IPS-20b (cell line): Measurements from ENCODE around the gene PCBP4.
"Not testable (repeated sequence)": the region's sequence is repeated elsewhere in the genome, so short reads cannot be mapped to it uniquely, and the experiment has no call there.

ENCODE experiments used
- H3K27ac ChIP-seq: one replicate; pipeline ENCODE4 v1.5.1; 2013; ENCODE audit warnings: low read length
- H3K27me3 ChIP-seq: 2 replicates; pipeline ENCODE4 v1.6.1; 2013; ENCODE audit warnings: mild to moderate bottlenecking, low read length, inconsistent platforms; ENCODE audit not compliant: insufficient read depth
- H3K36me3 ChIP-seq: 2 replicates; pipeline ENCODE4 v1.6.1; 2013; ENCODE audit warnings: low read depth, mild to moderate bottlenecking, inconsistent platforms, low read length, moderate library complexity; ENCODE audit not compliant: insufficient read depth
- H3K4me1 ChIP-seq: 2 replicates; pipeline ENCODE4 v1.6.1; 2013; ENCODE audit warnings: mild to moderate bottlenecking, control low read depth, inconsistent platforms, low read length, moderate library complexity; ENCODE audit not compliant: insufficient read depth
- H3K4me3 ChIP-seq: 2 replicates; pipeline ENCODE4 v1.5.1; 2013; ENCODE audit warnings: mild to moderate bottlenecking, low read length, inconsistent platforms
- H3K9ac ChIP-seq: 2 replicates; pipeline ENCODE4 v1.6.1; 2013; ENCODE audit warnings: low read depth, mild to moderate bottlenecking, inconsistent platforms, low read length, moderate library complexity
- H3K9me3 ChIP-seq: 2 replicates; pipeline ENCODE4 v1.6.1; 2013; ENCODE audit warnings: mild to moderate bottlenecking, low read depth, low read length, inconsistent platforms; ENCODE audit not compliant: insufficient read depth

The PCBP4 gene

DNA sequence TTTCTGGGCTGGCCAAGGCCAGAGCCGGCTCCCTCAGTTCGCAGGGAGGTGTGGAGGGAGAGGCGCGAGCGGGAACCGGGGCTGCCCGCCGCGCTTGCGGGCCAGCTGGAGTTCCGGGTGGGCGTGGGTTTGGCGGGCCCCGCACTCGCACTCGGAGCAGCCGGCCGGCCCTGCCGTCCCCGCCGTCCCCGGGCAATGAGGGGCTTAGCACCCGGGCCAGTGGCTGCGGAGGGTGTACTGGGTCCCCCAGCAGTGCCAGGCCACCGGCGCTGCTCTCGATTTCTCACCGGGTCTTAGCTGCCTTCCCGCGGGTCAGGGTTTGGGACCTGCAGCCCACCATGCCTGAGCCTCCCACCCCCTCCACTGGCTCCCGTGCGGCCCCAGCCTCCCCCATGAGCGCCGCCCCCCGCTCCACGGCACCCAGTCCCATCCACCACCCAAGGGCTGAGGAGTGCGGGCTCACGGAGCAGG, 23.3 kb upstream of the PCBP4 start:
- not testable (repeated sequence) for H3K4me3 ChIP-seq, H3K9ac ChIP-seq, H3K4me1 ChIP-seq, H3K9me3 ChIP-seq, H3K27me3 ChIP-seq, H3K27ac ChIP-seq
- peaks cover 39% of the 10 kb centered on the region for H3K36me3 ChIP-seq

DNA sequence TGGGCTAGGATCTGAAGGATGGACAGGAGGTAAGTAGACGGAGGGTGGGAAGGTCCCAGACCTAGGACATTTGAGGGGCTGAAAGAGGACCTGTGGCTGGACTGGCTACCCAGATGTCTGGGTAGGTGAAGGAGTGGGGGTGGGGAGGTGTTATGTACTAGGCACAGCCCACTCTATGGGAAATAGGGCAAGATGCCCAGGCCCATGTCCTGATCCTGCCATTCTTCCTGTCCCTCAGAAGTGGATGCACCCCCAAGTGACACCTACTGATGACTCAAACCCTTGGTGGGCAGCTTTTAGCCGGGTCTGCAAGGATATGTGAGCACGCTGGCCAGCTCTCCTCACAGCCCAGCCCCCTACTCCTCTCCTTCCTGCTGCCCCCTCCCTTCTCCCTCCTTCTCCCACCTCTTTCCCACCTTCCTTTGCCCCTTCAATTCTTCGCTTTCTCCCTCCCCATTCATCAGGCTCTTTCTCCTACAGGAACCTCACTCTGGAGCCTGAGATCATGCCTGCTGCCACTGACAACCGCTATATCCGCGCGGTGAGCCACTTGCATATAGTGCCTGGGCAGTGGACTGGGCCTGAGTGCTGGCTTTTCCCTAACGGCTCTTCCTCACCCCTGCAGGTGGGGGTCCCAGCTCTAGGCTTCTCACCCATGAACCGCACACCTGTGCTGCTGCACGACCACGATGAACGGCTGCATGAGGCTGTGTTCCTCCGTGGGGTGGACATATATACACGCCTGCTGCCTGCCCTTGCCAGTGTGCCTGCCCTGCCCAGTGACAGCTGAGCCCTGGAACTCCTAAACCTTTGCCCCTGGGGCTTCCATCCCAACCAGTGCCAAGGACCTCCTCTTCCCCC, 21.3 kb upstream of the PCBP4 start:
- Histone ChIP-seq H3K27ac (no peak overlapping the region), H3K4me3 (no peak overlapping the region), H3K9ac (no peak overlapping the region), H3K27me3 (no peaks in the 10 kb centered on the region), H3K9me3 (no peaks in the 10 kb centered on the region), H3K36me3 (peaks cover 20% of the 10 kb centered on the region), H3K4me1 (0 out of 2 replicates have a peak, but pooled peaks cover 3% of the 10 kb centered on the region)

GRCh38 chr3:51987568-51987967, 20.3 kb upstream of the PCBP4 start:
- Histone ChIP-seq H3K4me1 (peaks cover 3% of the 10 kb centered on the region; the same call in 1 of the 2 replicates), H3K27ac (no peak overlapping the region), H3K9me3 (no peaks in the 10 kb centered on the region), H3K9ac (no peak overlapping the region), H3K36me3 (peaks cover 10% of the 10 kb centered on the region), H3K27me3 (no peaks in the 10 kb centered on the region), H3K4me3 (no peak overlapping the region)

DNA sequence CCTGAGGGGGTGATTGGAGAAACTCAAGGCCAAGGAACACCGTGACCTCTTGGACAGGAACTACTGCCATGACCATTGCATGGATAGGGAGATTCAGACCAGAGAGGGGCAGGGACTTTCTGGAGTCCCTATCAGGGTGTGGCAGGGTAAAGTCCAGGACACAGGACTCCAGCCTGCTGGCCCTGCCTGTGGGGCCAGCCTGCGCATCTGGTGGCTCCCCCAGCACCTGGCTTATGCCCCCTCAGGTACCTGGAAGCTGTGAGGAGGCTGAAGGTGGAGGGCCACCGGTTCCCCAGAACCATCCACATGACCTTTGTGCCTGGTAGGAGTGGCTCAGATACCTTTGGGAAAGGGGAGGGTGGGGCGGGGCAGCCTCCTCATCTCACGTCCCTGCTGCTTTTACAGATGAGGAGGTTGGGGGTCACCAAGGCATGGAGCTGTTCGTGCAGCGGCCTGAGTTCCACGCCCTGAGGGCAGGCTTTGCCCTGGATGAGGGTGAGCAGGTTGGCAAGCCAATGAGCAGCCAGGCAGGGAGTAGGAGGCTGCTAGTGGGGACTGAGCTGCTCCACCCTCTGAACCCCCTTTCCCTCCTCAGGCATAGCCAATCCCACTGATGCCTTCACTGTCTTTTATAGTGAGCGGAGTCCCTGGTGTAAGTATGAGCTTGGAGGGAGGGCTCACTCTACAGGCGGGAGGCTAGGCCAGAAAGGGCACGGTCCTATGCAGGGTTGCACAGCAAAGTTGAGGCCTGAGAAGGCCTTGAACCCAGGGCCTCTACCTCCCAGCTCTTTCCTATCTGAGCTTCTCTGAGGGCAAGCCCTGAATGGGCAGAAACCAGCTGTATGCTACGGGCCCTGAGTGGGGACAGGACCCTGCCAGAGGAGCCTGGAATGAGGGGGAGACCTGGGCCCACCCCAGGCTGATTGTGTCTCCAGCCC, 19.0 kb upstream of the PCBP4 start:
- H3K36me3 ChIP-seq, result no peaks in the 10 kb centered on the region; the same call in 1 of the 2 replicates
- no peak overlapping the region for H3K27ac ChIP-seq
- no peak overlapping the region for H3K9ac ChIP-seq
- no peaks in the 10 kb centered on the region for H3K27me3 ChIP-seq
- peaks cover 7% of the 10 kb centered on the region; the same call in 1 of the 2 replicates for H3K4me1 ChIP-seq
- no peak overlapping the region for H3K4me3 ChIP-seq
- no peaks in the 10 kb centered on the region for H3K9me3 ChIP-seq

DNA sequence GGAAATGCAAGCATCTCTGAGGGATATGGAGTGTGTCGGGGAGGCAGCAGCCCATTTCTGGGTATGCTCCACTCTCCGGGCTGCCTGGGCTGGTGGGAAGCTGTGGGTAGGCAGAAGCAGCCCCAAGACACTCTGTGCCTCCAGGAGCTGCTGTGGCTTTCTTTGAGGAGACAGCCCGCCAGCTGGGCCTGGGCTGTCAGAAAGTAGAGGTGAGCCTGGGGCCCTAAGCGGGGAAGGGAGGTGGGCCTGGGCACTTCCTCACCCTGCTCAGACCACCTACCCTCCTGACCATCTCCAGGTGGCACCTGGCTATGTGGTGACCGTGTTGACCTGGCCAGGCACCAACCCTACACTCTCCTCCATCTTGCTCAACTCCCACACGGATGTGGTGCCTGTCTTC, 17.8 kb upstream of the PCBP4 start:
- H3K9me3 ChIP-seq, result no peaks in the 10 kb centered on the region
- no peak overlapping the region for H3K27ac ChIP-seq
- H3K36me3 ChIP-seq, result no peaks in the 10 kb centered on the region
- no peak overlapping the region for H3K9ac ChIP-seq
- H3K4me3 ChIP-seq, result no peak overlapping the region
- no peaks in the 10 kb centered on the region for H3K27me3 ChIP-seq
- peaks cover 7% of the 10 kb centered on the region; the same call in 1 of the 2 replicates for H3K4me1 ChIP-seq

DNA sequence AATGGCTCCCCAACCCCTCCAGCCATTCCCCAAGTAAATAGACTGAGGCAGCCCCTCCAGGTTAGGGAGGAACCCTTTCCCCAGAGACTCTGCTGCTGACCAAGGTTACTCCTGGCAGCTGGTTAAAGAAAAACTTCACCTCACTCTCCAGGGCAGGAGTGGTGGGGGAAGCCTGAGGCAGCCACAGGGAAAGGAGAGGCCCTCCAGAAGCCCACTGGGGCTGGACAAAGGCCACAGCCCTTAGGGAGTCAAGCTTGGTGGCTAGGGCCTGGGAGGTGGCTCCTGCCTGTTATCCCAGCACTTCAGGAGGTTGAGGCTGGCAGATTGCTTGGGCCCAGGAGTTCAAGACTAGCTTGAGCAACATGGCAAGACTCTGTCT, 17.0 kb upstream of the PCBP4 start:
- Histone ChIP-seq H3K27me3 (no peaks in the 10 kb centered on the region), H3K36me3 (no peaks in the 10 kb centered on the region), H3K27ac (no peak overlapping the region), H3K9me3 (no peaks in the 10 kb centered on the region), H3K4me1 (peaks cover 7% of the 10 kb centered on the region; the same call in 1 of the 2 replicates), H3K4me3 (peak overlapping the region; percentile 71; the same call in 1 of the 2 replicates), H3K9ac (peak overlapping the region; percentile 65; the same call in 1 of the 2 replicates)

DNA sequence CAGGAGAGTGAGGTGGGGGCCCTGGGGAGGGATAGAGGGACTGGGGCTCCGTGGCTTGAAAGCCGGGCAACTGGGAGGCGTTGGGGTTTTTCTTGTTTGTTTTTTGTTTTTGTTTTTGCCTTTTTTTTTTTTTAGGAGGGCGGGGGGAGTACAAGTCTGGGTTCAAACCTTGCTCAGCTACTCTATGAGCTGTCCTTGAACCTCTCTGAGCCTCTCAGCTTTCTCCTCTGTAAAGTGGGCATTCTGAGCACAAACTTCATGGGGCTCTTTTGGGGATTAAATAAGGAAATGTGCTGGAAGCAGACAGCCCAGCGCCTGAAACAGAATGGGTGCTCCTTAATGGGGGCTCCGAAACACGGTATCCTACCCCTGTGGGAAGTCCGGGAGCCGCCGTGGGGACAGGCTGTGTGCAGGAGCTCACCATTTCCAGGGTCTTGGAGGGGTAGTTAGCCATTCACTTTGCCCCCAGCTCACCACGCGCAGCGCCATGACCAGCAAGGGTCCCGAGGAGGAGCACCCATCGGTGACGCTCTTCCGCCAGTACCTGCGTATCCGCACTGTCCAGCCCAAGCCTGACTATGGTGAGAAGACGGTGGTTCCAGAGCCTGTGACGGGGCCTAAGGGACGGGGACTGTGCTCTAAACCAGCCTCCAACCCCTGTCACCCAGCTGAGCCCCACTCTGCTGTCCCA, 16.5 kb upstream of the PCBP4 start:
- no peaks in the 10 kb centered on the region for H3K9me3 ChIP-seq
- no peaks in the 10 kb centered on the region for H3K36me3 ChIP-seq
- H3K27me3 ChIP-seq, result no peaks in the 10 kb centered on the region
- peak overlapping the region; percentile 71; the same call in 1 of the 2 replicates for H3K4me3 ChIP-seq
- peak overlapping the region; percentile 65; the same call in 1 of the 2 replicates for H3K9ac ChIP-seq
- H3K27ac ChIP-seq, result no peak overlapping the region
- H3K4me1 ChIP-seq, result peaks cover 7% of the 10 kb centered on the region; the same call in 1 of the 2 replicates

DNA sequence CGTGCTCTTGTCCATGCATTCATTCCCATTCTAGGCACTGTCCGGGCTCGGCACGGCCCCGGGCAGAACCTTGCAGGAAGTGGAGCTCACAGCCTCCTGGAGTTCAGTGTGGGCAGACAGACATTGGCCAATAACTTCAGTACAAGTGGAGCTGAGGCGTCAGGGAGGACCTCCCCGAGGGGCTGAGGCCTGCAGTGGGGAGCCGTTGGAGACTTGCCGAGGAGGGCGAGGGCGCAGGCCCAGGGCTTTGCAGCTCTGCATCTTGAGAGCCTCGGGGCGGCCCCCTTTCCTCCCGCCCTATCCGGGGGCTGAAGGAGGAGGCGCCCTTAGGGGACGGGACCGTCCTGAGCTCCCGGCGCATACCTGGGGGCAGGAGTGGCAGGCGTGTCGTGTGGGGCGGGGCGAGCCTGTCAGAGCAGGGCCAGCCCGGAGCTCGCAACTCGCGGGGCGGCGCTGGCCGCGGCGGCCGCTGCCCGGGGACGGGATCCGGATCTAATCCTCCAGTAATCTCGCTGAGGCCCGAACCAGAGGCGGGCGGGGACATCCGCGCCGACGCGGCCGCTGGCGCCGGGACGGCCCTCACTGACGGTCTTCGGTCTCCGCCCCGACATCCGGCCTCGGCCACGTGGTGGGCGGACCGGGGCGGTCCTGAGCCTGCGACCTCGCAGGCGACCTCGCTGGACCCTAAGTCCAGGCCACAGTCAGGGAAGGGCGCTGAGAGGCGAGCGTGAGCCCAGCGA, 15.8 kb upstream of the PCBP4 start, which contains the start of gene ACY1:
Gene ACY1, plus strand, starts transcription at position 698 of the 740 bp plus-strand sequence. CDS start 530 bp downstream, outside the sequence.
- peak within 1 kb of the TSS; percentile 71 for H3K4me3 ChIP-seq
- H3K27ac ChIP-seq, result peak within 1 kb of the TSS; percentile 9
- peaks cover 7% of the 10 kb centered on the region; the same call in 1 of the 2 replicates for H3K4me1 ChIP-seq
- no peaks in the 10 kb centered on the region for H3K9me3 ChIP-seq
- no peaks in the 10 kb centered on the region; the same call in none of the 2 replicates for H3K27me3 ChIP-seq
- H3K36me3 ChIP-seq, result no peaks in the 10 kb centered on the region
- peak within 1 kb of the TSS; percentile 65; the same call in 1 of the 2 replicates for H3K9ac ChIP-seq

GRCh38 chr3:51982352-51982837, 15.1 kb upstream of the PCBP4 start:
- Histone ChIP-seq H3K36me3 (no peaks in the 10 kb centered on the region), H3K27me3 (peaks cover 3% of the 10 kb centered on the region), H3K4me3 (peak overlapping the region; percentile 71), H3K4me1 (peaks cover 7% of the 10 kb centered on the region; the same call in 1 of the 2 replicates), H3K9ac (peak overlapping the region; percentile 65; the same call in 1 of the 2 replicates), H3K9me3 (no peaks in the 10 kb centered on the region), H3K27ac (peak overlapping the region; percentile 9)

- Histone ChIP-seq H3K27me3 (peaks cover 24% of the 10 kb centered on the region), H3K4me1 (peaks cover 12% of the 10 kb centered on the region; the same call in 1 of the 2 replicates), H3K9ac (no peak overlapping the region), H3K27ac (no peak overlapping the region), H3K4me3 (no peak overlapping the region), H3K9me3 (no peaks in the 10 kb centered on the region), H3K36me3 (no peaks in the 10 kb centered on the region)
These were observed 13.0 kb upstream of the PCBP4 start for GRCh38 chr3:51980253-51980652.
